ENCODE data around the gene NBAS. TPM values are rescaled to one million over a fixed set of nuclear protein-coding genes. Genes with fewer than 3 reads are reported as not detected.

NBAS gene
- total and polyA plus RNA-seq, 2 of the 4 experiments (the other 2 are of a cell fraction) = 22.3 to 105 TPM

DNA sequence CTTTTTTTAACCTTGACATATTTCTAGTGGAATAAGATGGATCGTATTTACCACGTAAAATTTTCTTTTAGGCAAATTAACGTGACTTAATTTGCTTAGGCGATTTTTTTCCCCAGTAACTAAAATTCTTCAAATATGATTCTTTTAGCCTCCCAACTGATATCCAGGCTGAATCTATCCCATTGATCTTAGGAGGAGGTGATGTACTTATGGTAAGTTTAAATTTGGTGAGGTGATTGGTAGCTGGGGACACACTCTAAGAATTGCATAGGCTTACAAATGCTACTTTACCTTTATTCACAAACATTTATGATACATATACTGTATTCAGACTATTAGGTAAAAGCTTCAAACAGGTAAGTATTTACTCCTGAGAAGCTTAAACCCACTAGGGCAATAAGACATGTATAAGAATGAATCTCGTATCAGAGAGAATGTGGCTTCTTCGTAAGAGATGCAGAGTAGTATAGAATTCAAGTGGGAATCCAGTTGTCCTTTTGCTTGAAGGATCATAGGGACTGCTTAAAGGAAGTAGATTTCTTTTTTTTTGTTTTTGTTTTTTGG is 34.3 kb upstream of the NBAS start:
- in situ Hi-C loops (cut with MboI; ENCODE audit: low sequenced_read_pairs) = loop anchor here (25.0 kb wide), 2 partner anchors 558 to 1083 kb away; no protein-coding TSS in a partner anchor
- DNase-seq (no peak), ATAC-seq (ENCODE audit: low read depth) (no peak)
- peaks cover 5% of the 10 kb centered on the region; the same call in 1 of the 2 replicates for H3K9me1 ChIP-seq (ENCODE audit: insufficient read depth, low read length)
- H3K9ac ChIP-seq (ENCODE audit: low read depth, low read length) = no peak overlapping the region
- CTCF ChIA-PET = no interaction called here
- H3K4me2 ChIP-seq (ENCODE audit: low read depth, low read length) = no peak overlapping the region
- no peak overlapping the region for H3K23ac ChIP-seq (ENCODE audit: low read depth, low read length)
- H2BK120ac ChIP-seq (ENCODE audit: low read depth, low read length) = no peak overlapping the region
- intact Hi-C loops (cut with micrococcal nuclease) = no loop called here
- no peaks in the 10 kb centered on the region for H3K27me3 ChIP-seq (ENCODE audit: control insufficient read depth, insufficient read depth, low read length)
- no peak overlapping the region for H3K56ac ChIP-seq (ENCODE audit: extremely low read depth, insufficient read depth, low read length)
- H3K27ac ChIP-seq (ENCODE audit: insufficient read depth, low read length) = no peak overlapping the region
- peaks cover 20% of the 10 kb centered on the region for H3K36me3 ChIP-seq (ENCODE audit: control insufficient read depth, insufficient read depth, low read length)
- dilution Hi-C loops (cut with HindIII; ENCODE audit: low sequenced_read_pairs, unreplicated experiment) = no loop called here
- POLR2A ChIA-PET (ENCODE audit: unreplicated experiment) = interaction anchor here (0.6 kb wide), 1 partner anchor 18 kb away, joined by 4 read pairs; no protein-coding TSS in a partner anchor
- H3K14ac ChIP-seq (replicated peaks; ENCODE audit: low read depth, low read length) = no peak overlapping the region
- TF ChIP-seq SMC3 (IDR thresholded peaks at IDR 0.05; ENCODE audit: low read depth, low read length) = no peak
- TF ChIP-seq FOS (IDR thresholded peaks at IDR 0.05; ENCODE audit: low read depth, low read length) = no peak
- TF ChIP-seq, protein P1, sequence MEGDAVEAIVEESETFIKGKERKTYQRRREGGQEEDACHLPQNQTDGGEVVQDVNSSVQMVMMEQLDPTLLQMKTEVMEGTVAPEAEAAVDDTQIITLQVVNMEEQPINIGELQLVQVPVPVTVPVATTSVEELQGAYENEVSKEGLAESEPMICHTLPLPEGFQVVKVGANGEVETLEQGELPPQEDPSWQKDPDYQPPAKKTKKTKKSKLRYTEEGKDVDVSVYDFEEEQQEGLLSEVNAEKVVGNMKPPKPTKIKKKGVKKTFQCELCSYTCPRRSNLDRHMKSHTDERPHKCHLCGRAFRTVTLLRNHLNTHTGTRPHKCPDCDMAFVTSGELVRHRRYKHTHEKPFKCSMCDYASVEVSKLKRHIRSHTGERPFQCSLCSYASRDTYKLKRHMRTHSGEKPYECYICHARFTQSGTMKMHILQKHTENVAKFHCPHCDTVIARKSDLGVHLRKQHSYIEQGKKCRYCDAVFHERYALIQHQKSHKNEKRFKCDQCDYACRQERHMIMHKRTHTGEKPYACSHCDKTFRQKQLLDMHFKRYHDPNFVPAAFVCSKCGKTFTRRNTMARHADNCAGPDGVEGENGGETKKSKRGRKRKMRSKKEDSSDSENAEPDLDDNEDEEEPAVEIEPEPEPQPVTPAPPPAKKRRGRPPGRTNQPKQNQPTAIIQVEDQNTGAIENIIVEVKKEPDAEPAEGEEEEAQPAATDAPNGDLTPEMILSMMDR (conservative IDR thresholded peaks at IDR 0.05; ENCODE audit: low read depth, low read length) = no peak
- TF ChIP-seq POLR2A (IDR thresholded peaks at IDR 0.05; ENCODE audit: low read depth, low read length) = no peak
- no peak for TF ChIP-seq NFE2L2 (IDR thresholded peaks at IDR 0.05; ENCODE audit: low read depth, low read length)
- TF ChIP-seq, protein P2, sequence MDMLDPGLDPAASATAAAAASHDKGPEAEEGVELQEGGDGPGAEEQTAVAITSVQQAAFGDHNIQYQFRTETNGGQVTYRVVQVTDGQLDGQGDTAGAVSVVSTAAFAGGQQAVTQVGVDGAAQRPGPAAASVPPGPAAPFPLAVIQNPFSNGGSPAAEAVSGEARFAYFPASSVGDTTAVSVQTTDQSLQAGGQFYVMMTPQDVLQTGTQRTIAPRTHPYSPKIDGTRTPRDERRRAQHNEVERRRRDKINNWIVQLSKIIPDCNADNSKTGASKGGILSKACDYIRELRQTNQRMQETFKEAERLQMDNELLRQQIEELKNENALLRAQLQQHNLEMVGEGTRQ (IDR thresholded peaks at IDR 0.05; ENCODE audit: low read depth, low read length) = no peak
- no peak for TF ChIP-seq MXI1 (IDR thresholded peaks at IDR 0.05; ENCODE audit: borderline replicate concordance, low read depth, low read length)
- TF ChIP-seq RCOR1 (IDR thresholded peaks at IDR 0.05; ENCODE audit: insufficient replicate concordance, low read length) = no peak
- TF ChIP-seq BHLHE40 (IDR thresholded peaks at IDR 0.05; ENCODE audit: low read depth, low read length) = no peak
- TF ChIP-seq, protein P3, sequence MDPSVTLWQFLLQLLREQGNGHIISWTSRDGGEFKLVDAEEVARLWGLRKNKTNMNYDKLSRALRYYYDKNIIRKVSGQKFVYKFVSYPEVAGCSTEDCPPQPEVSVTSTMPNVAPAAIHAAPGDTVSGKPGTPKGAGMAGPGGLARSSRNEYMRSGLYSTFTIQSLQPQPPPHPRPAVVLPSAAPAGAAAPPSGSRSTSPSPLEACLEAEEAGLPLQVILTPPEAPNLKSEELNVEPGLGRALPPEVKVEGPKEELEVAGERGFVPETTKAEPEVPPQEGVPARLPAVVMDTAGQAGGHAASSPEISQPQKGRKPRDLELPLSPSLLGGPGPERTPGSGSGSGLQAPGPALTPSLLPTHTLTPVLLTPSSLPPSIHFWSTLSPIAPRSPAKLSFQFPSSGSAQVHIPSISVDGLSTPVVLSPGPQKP (IDR thresholded peaks at IDR 0.05; ENCODE audit: borderline replicate concordance, low read depth, low read length) = no peak
- TF ChIP-seq RFX5 (IDR thresholded peaks at IDR 0.05; ENCODE audit: low read depth, low read length) = no peak
- TF ChIP-seq RAD21 (IDR thresholded peaks at IDR 0.05; ENCODE audit: low read length) = no peak
- TF ChIP-seq CEBPB (IDR thresholded peaks at IDR 0.05; ENCODE audit: low read depth, low read length) = no peak
- TF ChIP-seq MAFK (IDR thresholded peaks at IDR 0.05; ENCODE audit: low read depth, low read length) = no peak
- no peak for TF ChIP-seq CHD1 (IDR thresholded peaks at IDR 0.05; ENCODE audit: low read depth, low read length)
- TF ChIP-seq MAZ (IDR thresholded peaks at IDR 0.05; ENCODE audit: borderline replicate concordance, low read depth, low read length) = no peak
- no peak overlapping the region for H2AK5ac ChIP-seq (ENCODE audit: low read depth, low read length)
- H2AFZ ChIP-seq (replicated peaks; ENCODE audit: low read length, poor library complexity) = no peak overlapping the region
- WGBS, 2 experiments (ENCODE audit: extremely low coverage in 2 of 2, insufficient read length in 1 of 2) = 100% methylated on average over 1 of the region's 6 CpGs; no CpG with 5 or more reads in 1 of the 2 experiments
- no peak overlapping the region for H3K4ac ChIP-seq (ENCODE audit: low read depth, low read length)
- no peak overlapping the region for H3K4me3 ChIP-seq (ENCODE audit: insufficient read depth, low read depth, low read length)
- no peak overlapping the region for H3K18ac ChIP-seq (ENCODE audit: low read depth, low read length)
- H3K4me1 ChIP-seq (ENCODE audit: control insufficient read depth, insufficient read depth, low read length) = no peaks in the 10 kb centered on the region
- no peak overlapping the region for H4K5ac ChIP-seq (ENCODE audit: low read depth, low read length)
- no peaks in the 10 kb centered on the region for H3K9me3 ChIP-seq (ENCODE audit: control insufficient read depth, insufficient read depth, low read length)
- peaks cover 14 to 28% of the 10 kb centered on the region in 2 experiments for H3K79me1 ChIP-seq (ENCODE audit: low read depth in 1 of 2, low read length in 2 of 2)
- H2BK20ac ChIP-seq (ENCODE audit: low read depth, low read length) = no peak overlapping the region
- peaks cover 15% of the 10 kb centered on the region; the same call in 1 of the 2 replicates for H4K20me1 ChIP-seq (ENCODE audit: insufficient read depth, low read length)
- no peak overlapping the region for H4K91ac ChIP-seq (ENCODE audit: insufficient read depth, low read depth, low read length)
- H2BK5ac ChIP-seq (ENCODE audit: low read depth, low read length, poor library complexity, severe bottlenecking) = no peak overlapping the region
- no peak overlapping the region for H2AK9ac ChIP-seq (replicated peaks; ENCODE audit: low read depth, low read length, poor library complexity)
- no TSS peak for BruUV-seq (replicated peaks)
- no peak overlapping the region for H2BK15ac ChIP-seq (ENCODE audit: low read depth, low read length)
- no peak overlapping the region for H4K8ac ChIP-seq (ENCODE audit: low read depth in 2 of 2, low read length in 2 of 2)

All from IMR-90 (cell line).